HEK293 (cell line): ENCODE data around the gene RPL35A.

Source experiments
- CTCF ChIP-seq: fragments of 450-650 bp; formaldehyde crosslinking; IDR thresholded peaks from 2 replicates; pipeline ENCODE4 v1.5.1; 2016; ENCODE audit warnings: missing biosample characterization, missing genetic modification characterization
- EGR2 ChIP-seq: fragments of 450-650 bp; formaldehyde crosslinking; IDR thresholded peaks from 2 replicates; pipeline ENCODE4 v1.5.1; 2016; ENCODE audit warnings: low read depth, missing biosample characterization, missing genetic modification characterization
- FEZF1 ChIP-seq: fragments of 450-650 bp; formaldehyde crosslinking; IDR thresholded peaks from 2 replicates; pipeline ENCODE4 v1.5.1; 2016; ENCODE audit warnings: missing biosample characterization, missing genetic modification characterization
- HOXC10 ChIP-seq: sonication (generic); formaldehyde crosslinking; IDR thresholded peaks from 2 replicates; pipeline ENCODE4 v1.8.1; 2023; ENCODE audit warnings: mild to moderate bottlenecking, missing genetic modification reagents
- KLF16 ChIP-seq: fragments of 450-650 bp; formaldehyde crosslinking; IDR thresholded peaks from 2 replicates; pipeline ENCODE4 v1.5.1; 2017; ENCODE audit warnings: missing biosample characterization, missing genetic modification characterization
- KLF9 ChIP-seq: fragments of 450-650 bp; formaldehyde crosslinking; IDR thresholded peaks from 2 replicates; pipeline ENCODE4 v1.5.1; 2016; ENCODE audit warnings: missing biosample characterization, missing genetic modification characterization, low read depth
- MEIS1 ChIP-seq: sonication (generic); formaldehyde crosslinking; IDR thresholded peaks from 2 replicates; pipeline ENCODE4 v1.8.1; 2022; ENCODE audit warnings: missing genetic modification reagents, mild to moderate bottlenecking, borderline replicate concordance
- OVOL3 ChIP-seq: fragments of 450-650 bp; formaldehyde crosslinking; IDR thresholded peaks from 2 replicates; pipeline ENCODE4 v1.5.1; 2016; ENCODE audit warnings: missing biosample characterization, missing genetic modification characterization
- PRDM1 ChIP-seq: fragments of 450-650 bp; formaldehyde crosslinking; IDR thresholded peaks from 2 replicates; pipeline ENCODE4; 2016; ENCODE audit warnings: missing biosample characterization, missing genetic modification characterization
- SP2 ChIP-seq: fragments of 450-650 bp; formaldehyde crosslinking; IDR thresholded peaks from 2 replicates; pipeline ENCODE4 v1.5.1; 2016; ENCODE audit warnings: missing biosample characterization, missing genetic modification characterization
- YY1 ChIP-seq: fragments of 450-650 bp; formaldehyde crosslinking; IDR thresholded peaks from 2 replicates; pipeline ENCODE4 v1.5.1; 2018; ENCODE audit warnings: missing biosample characterization, missing genetic modification characterization
- ZBTB1 ChIP-seq: fragments of 450-650 bp; formaldehyde crosslinking; IDR thresholded peaks from 2 replicates; pipeline ENCODE4 v1.5.1; 2016; ENCODE audit warnings: missing biosample characterization, missing genetic modification characterization
- ZNF138 ChIP-seq: fragments of 450-650 bp; formaldehyde crosslinking; IDR thresholded peaks from 2 replicates; pipeline ENCODE4 v1.5.1; 2016; ENCODE audit warnings: missing biosample characterization, missing genetic modification characterization, borderline replicate concordance
- ZNF155 ChIP-seq: fragments of 450-650 bp; formaldehyde crosslinking; IDR thresholded peaks from 2 replicates; pipeline ENCODE4 v1.5.1; 2016; ENCODE audit warnings: missing biosample characterization, missing genetic modification characterization
- ZNF16 ChIP-seq: fragments of 450-650 bp; formaldehyde crosslinking; IDR thresholded peaks from 2 replicates; pipeline ENCODE4 v1.5.1; 2016; ENCODE audit warnings: low read depth, missing biosample characterization, missing genetic modification characterization
- ZNF184 ChIP-seq: fragments of 450-650 bp; IDR thresholded peaks from 2 replicates; pipeline ENCODE4 v1.5.1; 2018; ENCODE audit warnings: missing biosample characterization, mild to moderate bottlenecking, missing genetic modification characterization
- ZNF324 ChIP-seq: fragments of 450-650 bp; formaldehyde crosslinking; IDR thresholded peaks from 2 replicates; pipeline ENCODE4 v1.5.1; 2016; ENCODE audit warnings: missing biosample characterization, missing genetic modification characterization
- ZNF391 ChIP-seq: fragments of 450-650 bp; formaldehyde crosslinking; IDR thresholded peaks from 2 replicates; pipeline ENCODE4 v1.5.1; 2016; ENCODE audit warnings: low read depth, missing biosample characterization, missing genetic modification characterization, borderline replicate concordance
- ZNF549 ChIP-seq: fragments of 450-650 bp; IDR thresholded peaks from 2 replicates; pipeline ENCODE4 v1.5.1; 2018; ENCODE audit warnings: missing biosample characterization, missing genetic modification characterization, mild to moderate bottlenecking, inconsistent platforms, moderate library complexity
- ZNF580 ChIP-seq: fragments of 450-650 bp; formaldehyde crosslinking; IDR thresholded peaks from 2 replicates; pipeline ENCODE4 v1.5.1; 2016; ENCODE audit warnings: missing biosample characterization, missing genetic modification characterization
- ZNF596 ChIP-seq: fragments of 450-650 bp; IDR thresholded peaks from 2 replicates; pipeline ENCODE4 v1.5.0; 2018; ENCODE audit warnings: missing biosample characterization, mild to moderate bottlenecking, missing genetic modification characterization, moderate library complexity
- ZNF654 ChIP-seq: fragments of 450-650 bp; formaldehyde crosslinking; IDR thresholded peaks from 2 replicates; pipeline ENCODE4 v1.5.1; 2016; ENCODE audit warnings: low read depth, missing biosample characterization, missing genetic modification characterization
- ZNF701 ChIP-seq: fragments of 450-650 bp; formaldehyde crosslinking; IDR thresholded peaks from 2 replicates; pipeline ENCODE4 v1.5.1; 2016; ENCODE audit warnings: missing biosample characterization, missing genetic modification characterization
- ZNF704 ChIP-seq: fragments of 450-650 bp; formaldehyde crosslinking; IDR thresholded peaks from 2 replicates; pipeline ENCODE4 v1.5.1; 2016; ENCODE audit warnings: missing biosample characterization, missing genetic modification characterization
- ZNF776 ChIP-seq: fragments of 450-650 bp; formaldehyde crosslinking; IDR thresholded peaks from 2 replicates; pipeline ENCODE4 v1.5.0; 2017; ENCODE audit warnings: missing biosample characterization, missing genetic modification characterization, borderline replicate concordance
- ZNF843 ChIP-seq: fragments of 450-650 bp; formaldehyde crosslinking; IDR thresholded peaks from 2 replicates; pipeline ENCODE4 v1.5.1; 2016; ENCODE audit warnings: missing biosample characterization, missing genetic modification characterization
- ZSCAN18 ChIP-seq: fragments of 450-650 bp; formaldehyde crosslinking; IDR thresholded peaks from 2 replicates; pipeline ENCODE4 v1.5.1; 2016; ENCODE audit warnings: missing biosample characterization, missing genetic modification characterization
- ZXDB ChIP-seq: fragments of 450-650 bp; formaldehyde crosslinking; IDR thresholded peaks from 2 replicates; pipeline ENCODE4 v1.5.1; 2016; ENCODE audit warnings: missing biosample characterization, missing genetic modification characterization
- TF ChIP-seq, protein P1 (sequence below): fragments of 450-650 bp; formaldehyde crosslinking; IDR thresholded peaks from 2 replicates; pipeline ENCODE4 v1.5.1; 2016; ENCODE audit warnings: missing biosample characterization, missing genetic modification characterization
- TF ChIP-seq, protein P2 (sequence below): fragments of 450-650 bp; formaldehyde crosslinking; optimal IDR thresholded peaks from 2 replicates; pipeline ENCODE3; 2016; ENCODE audit warnings: missing biosample characterization, mild to moderate bottlenecking, missing genetic modification characterization
- TF ChIP-seq, protein P3 (sequence below): fragments of 450-650 bp; formaldehyde crosslinking; IDR thresholded peaks from 2 replicates; pipeline ENCODE4; 2016; ENCODE audit warnings: missing biosample characterization, missing genetic modification characterization

The RPL35A gene

DNA sequence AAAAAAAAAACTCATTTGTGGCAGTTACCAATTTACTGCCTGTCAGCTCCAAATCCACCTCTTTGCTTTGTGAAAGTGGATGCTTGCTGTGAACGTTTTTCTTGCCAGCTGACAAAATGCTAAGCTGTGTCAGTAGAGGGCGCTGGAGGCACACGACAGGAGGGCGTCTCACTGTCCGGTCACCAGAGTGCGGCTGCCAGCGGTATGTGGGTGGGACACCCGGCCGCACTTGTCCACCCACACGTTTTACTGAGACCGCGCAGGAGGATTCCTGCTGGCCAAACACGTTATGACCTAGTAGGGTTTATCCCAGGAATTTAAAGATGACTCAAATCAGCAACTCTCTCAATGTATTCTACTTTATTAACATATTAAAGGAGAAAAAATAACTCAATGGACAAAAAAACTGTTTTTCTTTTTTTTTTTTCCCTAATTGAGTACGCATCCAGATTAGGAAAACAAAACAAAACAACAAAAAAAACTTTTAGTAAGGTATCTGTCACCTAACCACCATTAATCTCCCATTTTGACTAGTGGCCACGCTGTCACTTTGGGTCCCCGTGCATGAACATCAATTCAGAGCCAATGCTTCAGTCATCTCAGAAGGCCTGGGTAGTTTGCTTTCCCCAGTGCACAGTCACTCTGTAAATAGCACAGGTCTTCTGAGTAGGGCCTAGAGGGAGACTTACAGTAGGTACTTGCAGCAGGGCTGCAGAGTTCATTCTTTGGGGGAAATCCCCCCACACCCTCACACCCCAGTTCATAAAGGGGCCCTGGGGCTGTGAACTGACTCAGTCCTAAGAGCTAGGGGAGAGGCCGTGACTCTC lies 43.8 kb upstream of the RPL35A start (continued):
- TF ChIP-seq ZNF704 (tag by site-specific recombination) (no peak), ZNF776 (tag by site-specific recombination) (no peak), ZBTB1 (tag by site-specific recombination) (no peak), OVOL3 (tag by site-specific recombination) (no peak), ZNF155 (tag by site-specific recombination) (no peak), ZNF16 (no peak), ZNF391 (tag by site-specific recombination) (no peak), ZNF843 (tag by site-specific recombination) (no peak), ZNF184 (tag by site-specific recombination) (no peak), ZNF138 (no peak), PRDM1 (tag by site-specific recombination) (peak; percentile 45; the same call in 1 of the 2 replicates), ZNF324 (tag by site-specific recombination) (no peak), YY1 (tag by site-specific recombination) (no peak), EGR2 (peak; percentile 88), FEZF1 (tag by site-specific recombination) (no peak), KLF9 (tag by site-specific recombination) (0 out of 2 replicates have a peak, but pooled peaks have one; percentile 42), KLF16 (no peak), CTCF (peak; percentile 82), ZNF701 (tag by site-specific recombination) (no peak), ZNF580 (tag by site-specific recombination) (no peak), SP2 (tag by site-specific recombination) (peak; percentile 23; the same call in 1 of the 2 replicates), MEIS1 (CRISPR knock-in tag) (no peak), ZNF549 (tag by site-specific recombination) (no peak), ZNF596 (no peak), HOXC10 (no peak), ZXDB (tag by site-specific recombination) (no peak), ZNF654 (tag by site-specific recombination) (peak; percentile 94), ZSCAN18 (no peak)
- TF ChIP-seq, protein P1, sequence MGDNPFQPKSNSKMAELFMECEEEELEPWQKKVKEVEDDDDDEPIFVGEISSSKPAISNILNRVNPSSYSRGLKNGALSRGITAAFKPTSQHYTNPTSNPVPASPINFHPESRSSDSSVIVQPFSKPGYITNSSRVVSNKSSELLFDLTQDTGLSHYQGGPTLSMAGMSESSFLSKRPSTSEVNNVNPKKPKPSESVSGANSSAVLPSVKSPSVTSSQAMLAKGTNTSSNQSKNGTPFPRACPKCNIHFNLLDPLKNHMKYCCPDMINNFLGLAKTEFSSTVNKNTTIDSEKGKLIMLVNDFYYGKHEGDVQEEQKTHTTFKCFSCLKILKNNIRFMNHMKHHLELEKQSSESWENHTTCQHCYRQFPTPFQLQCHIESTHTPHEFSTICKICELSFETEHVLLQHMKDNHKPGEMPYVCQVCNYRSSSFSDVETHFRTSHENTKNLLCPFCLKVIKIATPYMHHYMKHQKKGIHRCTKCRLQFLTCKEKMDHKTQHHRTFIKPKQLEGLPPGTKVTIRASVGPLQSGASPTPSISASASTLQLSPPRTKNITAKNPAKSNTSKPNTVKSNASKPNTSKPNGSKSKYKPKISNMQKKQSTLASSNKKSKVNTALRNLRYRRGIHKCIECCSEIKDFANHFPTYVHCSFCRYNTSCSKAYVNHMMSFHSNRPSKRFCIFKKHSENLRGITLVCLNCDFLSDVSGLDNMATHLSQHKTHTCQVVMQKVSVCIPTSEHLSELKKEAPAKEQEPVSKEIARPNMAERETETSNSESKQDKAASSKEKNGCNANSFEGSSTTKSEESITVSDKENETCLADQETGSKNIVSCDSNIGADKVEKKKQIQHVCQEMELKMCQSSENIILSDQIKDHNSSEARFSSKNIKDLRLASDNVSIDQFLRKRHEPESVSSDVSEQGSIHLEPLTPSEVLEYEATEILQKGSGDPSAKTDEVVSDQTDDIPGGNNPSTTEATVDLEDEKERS (tag by site-specific recombination) = no peak
- TF ChIP-seq, protein P2, sequence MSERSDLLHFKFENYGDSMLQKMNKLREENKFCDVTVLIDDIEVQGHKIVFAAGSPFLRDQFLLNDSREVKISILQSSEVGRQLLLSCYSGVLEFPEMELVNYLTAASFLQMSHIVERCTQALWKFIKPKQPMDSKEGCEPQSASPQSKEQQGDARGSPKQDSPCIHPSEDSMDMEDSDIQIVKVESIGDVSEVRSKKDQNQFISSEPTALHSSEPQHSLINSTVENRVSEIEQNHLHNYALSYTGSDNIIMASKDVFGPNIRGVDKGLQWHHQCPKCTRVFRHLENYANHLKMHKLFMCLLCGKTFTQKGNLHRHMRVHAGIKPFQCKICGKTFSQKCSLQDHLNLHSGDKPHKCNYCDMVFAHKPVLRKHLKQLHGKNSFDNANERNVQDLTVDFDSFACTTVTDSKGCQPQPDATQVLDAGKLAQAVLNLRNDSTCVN (tag by site-specific recombination) = peak; percentile 18
- TF ChIP-seq, protein P3, sequence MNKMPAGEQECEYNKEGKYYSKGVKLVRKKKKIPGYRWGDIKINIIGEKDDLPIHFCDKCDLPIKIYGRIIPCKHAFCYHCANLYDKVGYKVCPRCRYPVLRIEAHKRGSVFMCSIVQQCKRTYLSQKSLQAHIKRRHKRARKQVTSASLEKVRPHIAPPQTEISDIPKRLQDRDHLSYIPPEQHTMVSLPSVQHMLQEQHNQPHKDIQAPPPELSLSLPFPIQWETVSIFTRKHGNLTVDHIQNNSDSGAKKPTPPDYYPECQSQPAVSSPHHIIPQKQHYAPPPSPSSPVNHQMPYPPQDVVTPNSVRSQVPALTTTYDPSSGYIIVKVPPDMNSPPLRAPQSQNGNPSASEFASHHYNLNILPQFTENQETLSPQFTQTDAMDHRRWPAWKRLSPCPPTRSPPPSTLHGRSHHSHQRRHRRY = no peak
